GM19035 (cell line): ENCODE data around the gene MDK.

Source experiments
- ATAC-seq: cut with Tn5 transposase; IDR thresholded peaks from one replicate; pipeline ENCODE4 v1.9.1; 2021; ENCODE audit not compliant: unreplicated experiment

Gene MDK

GRCh38 chr11:46393231-46393616 is 11.8 kb downstream of the MDK start:
- ATAC-seq: no peak

DNA sequence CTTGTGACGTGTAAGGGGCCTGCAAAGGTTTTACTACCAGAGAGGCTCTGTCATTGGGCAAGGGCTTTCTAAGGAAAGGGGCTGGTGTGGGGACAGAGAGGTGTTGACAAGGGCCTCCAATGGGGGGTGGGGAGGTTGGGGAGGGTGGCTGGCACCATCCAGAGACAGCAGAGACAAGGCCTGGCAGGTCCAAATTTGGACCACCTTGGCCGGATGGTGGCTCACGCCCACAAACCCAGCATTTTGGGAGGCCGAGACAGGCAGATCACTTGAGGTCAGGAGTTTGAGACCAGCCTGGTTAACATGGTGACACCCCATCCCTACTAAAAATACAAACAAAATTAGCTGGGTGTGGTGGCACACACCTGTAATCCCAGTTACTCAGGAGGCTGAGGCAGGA is 12.3 kb downstream of the MDK start:
- ATAC-seq: no peak

DNA sequence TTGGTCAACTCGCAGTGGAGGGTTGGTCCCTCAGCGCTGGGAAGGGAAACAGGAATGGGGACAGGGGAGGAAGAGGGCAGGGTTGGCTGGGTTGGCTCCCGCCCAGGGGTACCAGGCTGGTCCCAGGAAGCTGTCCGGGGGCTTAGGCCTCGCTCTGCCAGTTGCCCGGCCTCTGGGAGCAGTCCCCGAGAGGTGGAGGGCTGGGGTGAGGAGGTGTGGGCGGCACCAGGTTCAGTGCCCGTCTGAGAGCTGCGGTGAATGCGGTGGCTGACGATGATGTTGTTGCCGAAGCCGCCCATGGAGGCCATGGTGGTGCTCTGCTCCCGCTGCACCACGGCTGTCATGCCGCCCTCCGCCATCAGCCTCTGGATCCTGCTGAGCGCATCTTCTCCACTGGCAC is 16.1 kb downstream of the MDK start:
- no peak for ATAC-seq

DNA sequence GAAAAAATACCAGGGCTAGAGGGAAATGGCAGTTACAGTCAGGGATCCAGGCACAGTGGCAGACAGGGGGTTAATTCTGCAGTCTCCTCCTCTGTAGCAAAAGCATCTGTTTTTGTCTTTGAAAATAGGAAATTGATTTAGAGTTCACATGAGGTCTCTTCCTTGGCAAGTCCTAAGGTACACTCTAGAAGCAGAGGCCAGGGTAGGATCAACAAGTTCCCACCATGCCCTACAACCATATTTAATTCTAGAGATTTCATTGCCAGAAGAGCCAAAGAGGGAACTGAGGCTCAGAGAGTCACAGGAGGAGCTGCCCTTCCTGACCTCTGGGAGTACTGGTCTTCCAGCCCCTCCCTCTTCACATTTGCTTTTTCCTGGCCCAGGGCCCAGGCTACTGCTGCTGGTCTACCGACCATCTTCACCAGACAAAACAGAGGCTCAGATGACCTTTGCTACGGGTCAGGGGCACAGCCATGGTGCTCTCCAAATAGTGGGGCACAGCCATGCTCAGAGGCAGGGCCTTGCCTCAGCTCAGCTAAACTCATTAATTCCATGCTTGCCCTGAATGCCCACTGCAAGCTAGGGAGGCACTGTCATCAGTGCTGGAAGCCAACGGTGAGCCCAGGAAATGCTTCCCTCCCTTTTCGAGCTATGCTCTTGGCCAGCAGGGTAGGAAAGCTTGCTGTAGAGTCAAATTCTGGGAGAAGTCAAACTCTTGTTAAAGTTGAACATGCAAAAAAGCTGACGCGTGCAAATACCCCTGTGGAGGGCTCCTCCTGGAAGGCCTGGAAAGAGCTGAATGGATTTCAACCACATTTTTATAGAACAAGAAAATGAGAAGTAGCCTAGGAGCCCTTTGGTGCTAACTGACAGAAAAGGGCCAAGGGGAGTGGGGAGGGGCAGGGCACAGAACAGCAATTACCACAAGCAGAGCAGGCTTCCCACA is 21.8 kb downstream of the MDK start:
- ATAC-seq: no peak

DNA sequence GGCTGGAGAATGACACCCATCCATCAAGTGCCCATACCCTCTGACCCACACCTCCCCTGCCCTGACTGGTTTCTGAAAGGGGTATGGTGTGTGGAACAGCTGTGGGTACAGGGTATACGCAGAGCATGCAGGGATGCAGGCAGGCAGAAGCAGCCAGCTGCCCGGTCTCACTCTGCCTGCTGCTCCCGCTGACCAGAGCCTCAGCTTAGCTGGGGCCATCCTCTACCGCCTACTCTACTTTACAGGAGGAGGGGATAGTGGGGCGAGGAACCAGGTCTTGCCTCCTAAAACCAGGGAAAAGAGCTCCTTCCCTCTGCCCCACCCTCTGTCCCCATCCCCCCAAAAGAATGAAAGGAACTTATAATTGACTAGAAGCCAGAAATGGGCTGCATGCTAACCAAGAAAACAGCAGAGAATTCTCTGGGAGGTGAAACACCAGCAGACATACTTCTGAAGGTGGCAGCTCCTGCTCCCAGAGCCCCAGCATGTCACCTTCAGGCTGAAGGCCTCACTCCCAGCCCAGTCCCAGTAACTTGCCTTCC is 23.1 kb downstream of the MDK start:
- no peak for ATAC-seq

GRCh38 chr11:46407635-46408034 is 26.2 kb downstream of the MDK start:
- ATAC-seq: no peak

GRCh38 chr11:46408407-46408986 is 27.0 kb downstream of the MDK start:
- no peak for ATAC-seq

- no peak for ATAC-seq
Measured at GRCh38 chr11:46410021-46410420, 28.6 kb downstream of the MDK start.

DNA sequence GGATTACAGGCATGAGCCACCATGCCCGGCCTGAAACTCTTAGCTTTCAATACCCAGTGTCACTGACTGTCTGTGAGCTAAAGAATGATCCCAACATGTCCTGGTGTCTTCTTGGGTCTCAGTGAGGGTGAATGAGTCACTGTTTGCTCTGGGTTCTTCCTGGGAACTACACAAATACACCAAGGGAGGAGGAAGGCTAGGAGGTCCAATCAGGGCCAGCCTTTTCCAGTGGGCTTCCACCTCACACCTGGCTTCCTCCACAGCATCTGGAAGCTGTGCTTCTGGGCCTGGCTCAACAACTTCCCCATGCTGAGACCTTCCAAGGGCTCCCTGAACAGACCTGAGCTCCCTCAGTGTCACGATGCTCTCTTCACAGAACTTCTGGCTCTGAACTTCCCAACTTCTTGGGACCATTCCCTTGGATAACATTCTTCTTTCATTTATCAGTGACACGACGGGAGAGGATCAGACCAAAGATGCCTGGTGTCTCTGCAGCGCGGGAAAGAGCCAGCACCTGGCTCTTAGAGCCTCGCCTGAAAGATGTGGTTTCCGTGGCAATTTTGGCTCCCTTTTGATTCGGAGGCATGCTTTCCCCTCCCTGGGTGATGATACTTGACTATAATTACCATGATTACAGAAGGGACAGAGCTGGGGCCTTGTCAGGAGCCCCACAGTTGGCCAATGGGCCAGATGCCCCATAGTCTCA is 32.4 kb downstream of the MDK start:
- ATAC-seq: no peak

DNA sequence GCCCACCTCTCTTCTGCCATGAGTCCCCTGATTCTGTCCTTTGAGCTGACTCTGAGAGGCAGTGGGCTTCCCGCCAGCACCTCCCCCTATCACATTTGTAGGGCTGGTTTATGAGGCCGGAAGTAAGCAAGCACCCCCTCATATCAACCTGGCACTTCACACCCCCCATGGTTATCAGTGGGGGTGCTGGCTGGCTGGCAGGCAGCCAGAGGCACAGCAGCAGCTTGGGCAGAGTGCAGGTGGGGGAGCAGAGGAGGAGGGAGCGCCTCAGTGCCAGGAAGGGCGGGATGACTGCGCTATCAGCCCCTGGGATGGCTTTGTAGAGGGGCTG is 33.0 kb downstream of the MDK start:
- no peak for ATAC-seq

- ATAC-seq: no peak
Measured at GRCh38 chr11:46414879-46415278, 33.4 kb downstream of the MDK start.

DNA sequence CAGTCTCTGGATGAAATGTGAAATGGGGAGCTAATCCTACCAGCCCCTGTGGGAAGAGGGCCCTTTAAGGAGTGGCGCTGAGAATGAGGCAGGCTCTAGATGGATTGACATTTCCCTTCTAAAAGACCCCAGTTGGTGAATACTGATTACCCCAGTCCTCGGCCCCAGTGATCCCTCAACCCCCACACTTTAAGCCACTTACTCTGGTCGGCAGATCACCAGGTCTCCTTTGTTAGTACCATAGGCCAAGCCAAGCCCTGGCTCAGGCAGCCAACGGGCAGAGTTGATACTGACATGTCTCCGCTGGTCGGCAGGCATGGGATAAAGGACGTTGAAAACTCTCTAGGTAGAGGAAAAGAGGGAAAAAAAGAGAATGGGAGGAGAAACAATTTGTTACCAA is 36.2 kb downstream of the MDK start:
- no peak for ATAC-seq

DNA sequence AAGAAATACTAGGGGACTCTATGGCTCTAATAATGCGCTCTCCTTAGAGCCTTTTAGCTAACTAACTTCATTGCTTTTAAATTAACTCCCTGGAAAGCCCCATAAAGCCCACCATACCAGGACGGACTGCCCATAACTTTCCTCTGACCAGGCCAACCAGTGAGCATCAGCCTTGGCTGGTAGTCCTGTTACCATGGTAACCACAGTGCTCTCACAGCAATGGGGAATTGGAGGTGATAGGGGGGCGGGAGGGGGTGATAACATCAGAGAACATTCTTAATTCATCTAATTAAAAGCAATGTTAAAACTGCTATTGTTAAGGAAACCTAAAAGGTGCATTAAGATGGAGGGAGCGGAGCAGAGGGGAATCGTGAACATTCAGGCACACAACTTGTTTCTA is 37.3 kb downstream of the MDK start:
- no peak for ATAC-seq

DNA sequence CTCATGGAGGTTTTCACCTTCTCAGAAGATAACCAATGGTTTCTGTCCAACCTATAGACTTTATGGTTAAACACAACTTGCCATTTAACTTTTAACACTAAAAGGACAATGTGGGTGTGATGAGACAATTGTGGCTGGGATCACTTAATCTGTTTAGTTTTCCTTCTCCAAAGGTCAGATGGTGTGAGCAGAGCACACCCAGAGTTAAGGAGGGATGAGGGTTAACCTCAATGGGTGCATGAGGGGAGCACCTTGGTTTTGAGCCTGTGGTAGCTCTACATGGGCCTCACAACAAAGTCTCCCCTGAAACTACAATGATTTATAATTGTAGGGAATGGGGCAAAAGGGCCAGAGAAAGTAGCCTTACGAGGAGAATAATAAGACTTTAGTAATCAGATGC is 39.0 kb downstream of the MDK start:
- no peak for ATAC-seq

- no peak for ATAC-seq
Measured at GRCh38 chr11:46421257-46421880, 39.9 kb downstream of the MDK start.

DNA sequence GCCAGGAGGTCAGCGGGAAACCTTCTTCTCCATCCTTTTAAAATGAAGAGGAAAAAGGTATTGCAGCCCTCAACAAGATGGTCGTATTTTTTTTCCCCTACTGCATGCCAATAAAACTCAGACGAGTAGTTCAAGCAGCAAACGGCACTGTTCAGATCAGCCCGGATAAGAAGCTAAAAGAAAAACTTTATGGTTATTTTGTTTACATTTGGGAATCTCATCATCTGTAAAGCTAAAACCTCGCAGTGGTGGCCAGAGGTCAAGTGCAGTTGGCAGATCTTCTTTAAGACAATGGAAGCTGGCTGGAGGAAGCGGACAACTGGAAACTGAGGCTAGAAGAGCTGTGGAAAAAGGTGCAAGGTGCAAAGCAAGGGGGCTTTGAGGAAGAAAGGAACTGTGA is 41.1 kb downstream of the MDK start:
- no peak for ATAC-seq

- no peak for ATAC-seq
Measured at GRCh38 chr11:46426233-46426991, 44.9 kb downstream of the MDK start.

DNA sequence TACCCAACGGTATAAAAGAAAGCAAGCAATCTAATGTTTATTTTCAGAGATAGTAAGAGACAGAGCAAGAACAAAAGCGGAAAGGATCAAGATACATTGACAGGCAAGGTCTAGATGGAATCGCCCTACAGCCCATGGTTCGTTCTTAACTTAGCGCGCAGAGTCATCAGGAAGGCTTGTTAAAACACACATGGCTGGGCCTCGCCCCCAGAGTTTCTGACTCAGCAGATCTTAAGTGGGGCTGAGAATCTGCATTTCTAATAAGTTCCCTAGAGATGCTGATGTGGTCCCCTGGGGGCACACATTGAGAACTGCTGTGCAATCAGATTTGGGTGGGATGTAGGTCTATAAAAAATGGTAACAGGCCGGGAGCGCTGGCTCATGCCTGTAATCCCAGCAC is 45.9 kb downstream of the MDK start:
- no peak for ATAC-seq

GRCh38 chr11:46429717-46430116 is 48.2 kb downstream of the MDK start:
- no peak for ATAC-seq

GRCh38 chr11:46431211-46431610 is 49.7 kb downstream of the MDK start:
- ATAC-seq: no peak
